ENCODE measurements around the gene CD36.

CD36 gene

GRCh38 chr7:80624763-80625162, 13.7 kb upstream of the CD36 start:
- no peak for DNase-seq (ENCODE audit: low read depth)

- no peak for DNase-seq (ENCODE audit: low read depth)
These were observed 9.4 kb upstream of the CD36 start for GRCh38 chr7:80629023-80629422.

GRCh38 chr7:80630608-80631405, 7.6 kb upstream of the CD36 start:
- DNase-seq (ENCODE audit: low read depth): peak; percentile 18

- DNase-seq (ENCODE audit: low read depth): no peak
These were observed 7.0 kb upstream of the CD36 start for GRCh38 chr7:80631421-80631820.

- no peak for DNase-seq (ENCODE audit: low read depth)
These were observed 6.3 kb upstream of the CD36 start for GRCh38 chr7:80632139-80632538.

GRCh38 chr7:80632819-80633218, 5.6 kb upstream of the CD36 start:
- DNase-seq (ENCODE audit: low read depth): no peak

- peak; percentile 83 for DNase-seq (ENCODE audit: low read depth)
These were observed 3.9 kb upstream of the CD36 start for GRCh38 chr7:80634505-80634904.

- DNase-seq (ENCODE audit: low read depth): no peak
These were observed 2.9 kb upstream of the CD36 start for GRCh38 chr7:80635533-80635932.

- no peak for DNase-seq (ENCODE audit: low read depth)
These were observed 2.4 kb upstream of the CD36 start for GRCh38 chr7:80635998-80636397.

- DNase-seq (ENCODE audit: low read depth): no peak
These were observed 1.7 kb upstream of the CD36 start for GRCh38 chr7:80636709-80637108.

- no peak for DNase-seq (ENCODE audit: low read depth)
These were observed 988 bp upstream of the CD36 start for GRCh38 chr7:80637454-80637853.

- no peak for DNase-seq (ENCODE audit: low read depth)
These were observed 569 bp downstream of the CD36 start for GRCh38 chr7:80639011-80639410.

GRCh38 chr7:80640846-80641245, 2.4 kb downstream of the CD36 start:
- peak; percentile 41 for DNase-seq (ENCODE audit: low read depth)

GRCh38 chr7:80641548-80641947, 3.1 kb downstream of the CD36 start:
- no peak for DNase-seq (ENCODE audit: low read depth)

- no peak for DNase-seq (ENCODE audit: low read depth)
These were observed 4.4 kb downstream of the CD36 start for GRCh38 chr7:80642871-80643270.

- DNase-seq (ENCODE audit: low read depth): no peak
These were observed 5.0 kb downstream of the CD36 start for GRCh38 chr7:80643336-80643915.

GRCh38 chr7:80644054-80644453, 5.6 kb downstream of the CD36 start:
- DNase-seq (ENCODE audit: low read depth): no peak

GRCh38 chr7:80646083-80646865, 7.8 kb downstream of the CD36 start:
- no peak for DNase-seq (ENCODE audit: low read depth)

- no peak for DNase-seq (ENCODE audit: low read depth)
These were observed 9.0 kb downstream of the CD36 start for GRCh38 chr7:80647436-80647835.

- no peak for DNase-seq (ENCODE audit: low read depth)
These were observed 9.7 kb downstream of the CD36 start for GRCh38 chr7:80648031-80648600.

GRCh38 chr7:80649011-80649410, 10.6 kb downstream of the CD36 start:
- DNase-seq (ENCODE audit: low read depth): no peak

- no peak for DNase-seq (ENCODE audit: low read depth)
These were observed 11.6 kb downstream of the CD36 start for GRCh38 chr7:80650030-80650429.

- DNase-seq (ENCODE audit: low read depth): no peak
These were observed 13.0 kb downstream of the CD36 start for GRCh38 chr7:80651471-80651870.
